Stimulated activated CD4-positive, alpha-beta T cell treated with anti-CD3 and anti-CD28 coated beads, Interleukin-4, amount 100 ng/mL, for 1 hour (primary cell): Measurements from ENCODE around the gene CFAP410.

Experiments
- DNase-seq: peaks from one replicate; pipeline ENCODE4 v3.0.0-alpha.2; 2020

Gene CFAP410

DNA sequence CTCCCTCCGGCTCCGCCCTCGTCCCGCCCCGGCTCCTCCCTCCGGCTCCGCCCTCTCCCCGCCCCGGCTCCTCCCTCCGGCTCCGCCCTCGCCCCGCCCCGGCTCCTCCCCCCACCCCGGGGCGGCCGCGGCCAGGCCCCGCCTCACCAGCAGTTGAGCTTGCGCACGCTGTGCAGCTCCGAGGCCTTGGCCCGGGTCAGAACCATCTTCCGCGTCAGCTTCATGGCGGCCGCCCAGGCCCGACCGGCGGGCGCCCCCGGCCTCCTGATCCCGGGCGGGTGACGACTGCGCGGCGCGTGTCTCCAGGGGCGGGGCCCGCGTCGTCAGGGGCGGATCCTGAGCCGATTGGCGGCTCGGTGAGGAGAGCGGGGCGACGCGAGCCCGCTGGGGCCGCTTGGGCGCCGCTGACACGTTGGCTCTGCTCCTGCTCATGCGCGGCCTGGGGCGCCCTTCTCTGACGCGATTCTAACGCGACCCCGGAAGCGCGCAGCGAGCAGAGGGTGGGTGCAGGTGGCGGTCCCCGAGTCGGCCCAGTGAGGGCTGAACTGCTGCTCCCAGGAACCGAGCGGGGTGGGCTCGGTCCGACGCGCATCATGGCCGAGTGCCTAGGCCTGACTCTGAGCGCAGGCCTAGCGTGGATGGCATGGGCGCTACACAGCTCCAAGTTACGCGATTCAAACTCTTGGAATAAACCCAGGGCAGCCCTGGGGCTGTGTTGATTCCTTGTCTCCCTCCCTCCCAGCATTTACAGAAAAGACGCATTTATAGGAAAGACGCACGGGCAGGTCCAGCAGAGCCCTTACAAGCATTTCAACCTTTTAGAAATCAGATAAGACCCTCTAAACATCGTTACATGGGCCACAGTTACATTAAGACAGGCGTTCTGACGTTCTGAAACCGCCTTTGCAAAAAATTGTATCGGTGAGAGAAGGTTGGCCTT, at the start of gene CFAP410:
Gene CFAP410, minus strand, starts transcription at position 420 of the 940 bp plus-strand sequence. Its CDS starts 196 bp downstream, at position 224.
- peak; percentile 95 for DNase-seq

DNA sequence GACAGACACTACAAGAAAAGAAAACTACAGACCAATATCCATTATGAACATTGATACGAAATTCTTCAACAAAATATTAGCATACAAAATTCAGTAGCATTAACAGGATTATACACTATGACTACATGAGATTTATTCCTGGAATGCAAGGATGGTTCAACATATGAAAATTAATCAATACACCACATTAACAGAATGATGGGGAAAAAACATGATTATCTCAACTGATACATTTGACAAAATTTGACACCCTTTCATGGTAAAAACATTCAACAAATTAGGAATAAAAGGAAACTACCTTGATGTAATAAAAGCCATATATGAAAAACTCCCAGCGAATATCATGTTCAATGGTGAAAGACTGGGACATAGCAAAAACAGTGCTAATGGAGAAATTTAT, 45.8 kb upstream of the CFAP410 start:
- no peak for DNase-seq

DNA sequence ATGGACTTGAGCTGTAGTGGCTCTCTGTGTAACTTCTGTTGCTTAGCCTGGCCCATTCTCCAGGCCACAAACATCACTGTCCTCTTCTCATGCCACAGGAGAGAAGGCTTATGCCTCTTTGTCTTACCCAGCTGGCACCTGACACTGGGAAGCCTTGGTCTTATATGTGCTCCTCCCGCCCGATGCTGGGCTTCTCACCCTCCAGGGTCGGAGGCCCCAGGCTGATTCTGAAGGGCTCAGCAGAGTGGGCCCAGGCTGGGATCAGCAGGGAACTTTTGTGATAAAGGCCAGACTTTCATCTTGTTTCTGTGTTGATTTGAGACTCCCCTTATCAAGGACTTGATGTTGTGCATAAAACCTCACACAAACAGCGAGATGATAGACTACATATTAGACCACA, 44.0 kb upstream of the CFAP410 start:
- no peak for DNase-seq

DNA sequence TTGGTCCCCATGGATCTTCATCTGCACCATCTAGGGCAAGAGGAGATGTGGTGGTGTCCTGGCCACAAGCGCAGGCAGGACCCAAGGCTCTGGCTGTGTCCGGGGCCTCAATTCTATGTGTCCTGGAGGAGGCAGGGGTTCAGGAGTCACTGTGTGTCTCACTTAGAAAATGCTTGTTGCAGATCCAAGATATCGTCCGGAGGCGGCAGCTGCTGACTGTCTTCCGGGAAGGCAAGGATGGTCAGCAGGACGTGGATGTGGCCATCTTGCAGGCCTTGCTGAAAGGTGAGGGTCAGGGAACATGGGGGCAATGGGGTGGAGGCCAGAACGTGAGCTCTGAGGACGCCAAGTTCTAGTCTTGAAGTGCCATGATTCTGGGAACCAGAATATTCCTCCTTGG, 43.3 kb upstream of the CFAP410 start:
- no peak for DNase-seq

DNA sequence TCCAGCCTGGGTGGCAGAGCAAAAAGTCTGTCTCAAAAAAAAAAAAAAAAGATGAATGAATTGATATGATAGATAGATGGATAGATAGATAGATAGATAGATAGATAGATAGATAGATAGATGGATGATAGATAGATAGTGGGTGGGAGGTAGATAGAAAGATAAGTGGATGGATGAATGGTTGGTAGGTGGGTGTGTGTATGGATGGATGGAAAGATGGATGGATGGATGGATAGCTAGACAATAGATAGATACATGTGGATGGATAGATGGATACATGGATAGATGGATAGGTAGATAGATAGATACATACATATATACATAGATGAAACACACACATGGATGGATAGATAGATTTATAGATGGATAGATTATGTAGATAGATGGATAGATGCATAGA, 42.7 kb upstream of the CFAP410 start:
- no peak for DNase-seq

DNA sequence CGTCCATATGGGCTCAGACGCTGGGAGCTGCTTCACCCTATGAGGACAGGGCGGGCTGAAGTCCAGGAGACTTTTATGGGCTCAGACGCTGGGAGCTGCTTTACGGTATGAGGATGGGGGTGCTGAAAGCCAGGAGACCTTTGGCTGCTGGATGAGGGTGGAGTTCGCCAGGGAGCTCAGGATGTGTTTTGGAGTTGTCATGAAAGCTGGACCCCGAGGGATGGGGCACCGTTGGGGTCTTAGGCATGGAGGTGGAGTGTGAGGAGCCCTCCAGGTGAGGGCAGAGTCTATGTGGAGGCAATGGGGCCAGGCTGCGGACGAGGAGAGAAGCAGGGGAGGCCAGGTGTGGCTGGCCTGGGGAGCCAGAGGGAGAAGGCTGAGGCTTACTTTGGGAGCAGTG, 41.7 kb upstream of the CFAP410 start:
- no peak for DNase-seq

DNA sequence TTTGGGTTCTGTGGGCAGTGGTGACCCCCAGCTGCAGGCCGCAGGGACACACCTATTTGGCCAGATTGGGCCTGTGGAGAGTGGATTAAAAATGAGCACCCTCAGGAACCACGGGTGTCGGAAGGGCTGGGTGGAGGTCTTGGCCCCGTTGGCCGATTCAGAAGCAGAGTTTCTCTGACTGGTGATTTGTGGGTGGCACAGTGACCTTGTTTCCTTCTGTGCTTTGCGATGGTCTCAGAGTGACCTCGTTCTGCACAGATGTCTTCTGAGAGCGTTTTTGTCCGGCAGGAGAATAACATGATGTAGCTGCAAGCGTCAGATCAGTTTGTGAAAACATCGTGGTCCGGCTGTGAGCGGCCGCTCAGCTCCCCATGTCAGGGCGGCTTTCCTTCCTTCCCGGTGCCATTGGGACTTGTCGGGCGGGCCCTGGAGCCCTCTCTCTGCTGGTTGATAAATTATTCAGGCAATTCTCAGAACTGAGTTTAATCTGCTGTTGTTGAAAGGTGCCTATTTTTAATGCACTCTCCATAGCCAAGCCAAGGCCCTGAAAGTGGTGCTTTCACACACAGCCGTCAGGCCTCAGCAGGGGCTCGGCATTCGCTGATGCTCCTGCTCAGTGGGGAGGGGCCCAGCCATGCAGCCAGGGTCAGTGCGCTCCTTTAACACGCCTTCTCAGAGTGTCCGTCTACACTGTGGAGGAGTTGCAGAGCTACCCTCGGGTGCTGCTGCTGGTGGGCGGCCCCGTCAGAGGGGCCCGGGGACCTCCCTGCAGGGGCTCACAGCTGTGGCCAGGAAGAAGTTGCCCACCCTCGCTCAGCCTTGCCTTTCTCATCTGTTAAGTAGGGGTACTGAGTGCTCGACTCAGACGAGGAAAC, 41.0 kb upstream of the CFAP410 start:
- DNase-seq: no peak

DNA sequence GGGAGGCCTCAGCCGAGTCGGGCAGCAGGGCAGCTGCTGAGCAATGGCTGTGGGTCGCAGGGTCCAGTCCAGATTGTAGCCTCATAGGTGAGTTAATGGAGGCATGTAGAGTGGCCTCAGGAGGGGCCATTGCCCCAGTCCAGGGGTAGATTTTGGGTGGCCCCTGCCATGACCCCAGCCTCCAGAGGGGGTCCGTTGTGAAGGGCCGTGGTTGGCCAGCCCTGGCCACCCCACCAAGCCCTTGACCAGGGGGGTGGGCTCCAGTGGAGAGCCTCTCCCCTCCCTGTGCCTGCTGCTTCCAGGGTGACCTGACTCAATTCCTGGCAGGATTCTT, 40.3 kb upstream of the CFAP410 start:
- DNase-seq: no peak

DNA sequence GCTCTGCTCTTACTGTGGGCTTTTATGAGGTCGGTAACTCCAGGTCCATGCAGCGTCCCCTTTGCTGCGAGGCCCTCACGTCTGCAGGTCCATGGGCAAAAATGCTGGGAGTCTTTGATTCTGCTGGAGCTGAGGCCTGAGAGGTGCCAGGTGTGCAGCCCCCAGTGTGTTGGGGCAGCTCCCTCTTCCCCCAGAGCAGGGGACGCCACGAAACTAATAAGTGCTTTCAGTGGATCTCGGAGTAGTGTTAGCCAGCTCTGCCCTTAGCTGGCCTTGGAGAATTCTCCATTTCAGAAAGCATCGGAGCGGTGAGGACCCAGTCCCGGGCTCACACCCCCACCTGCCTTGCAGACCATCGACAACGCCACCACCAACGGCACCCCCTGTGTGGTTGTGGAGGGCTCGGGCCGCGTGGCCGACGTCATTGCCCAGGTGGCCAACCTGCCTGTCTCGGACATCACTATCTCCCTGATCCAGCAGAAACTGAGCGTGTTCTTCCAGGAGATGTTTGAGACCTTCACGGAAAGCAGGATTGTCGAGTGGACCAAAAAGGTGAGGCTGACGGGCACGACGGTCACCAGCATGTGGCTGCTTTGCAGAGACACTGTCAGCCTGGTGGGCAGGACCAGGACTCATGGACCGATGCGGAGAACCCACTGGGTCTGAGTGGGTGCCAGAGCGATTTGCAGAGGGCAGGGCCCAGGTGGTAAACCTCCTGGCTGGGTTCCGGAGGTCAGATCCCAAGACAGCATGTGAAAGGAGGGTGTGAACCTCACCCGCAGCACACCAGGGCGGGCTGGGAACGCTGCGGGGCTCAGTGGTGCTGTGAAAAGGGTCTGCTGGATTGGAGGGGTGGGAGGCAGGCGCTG, 39.7 kb upstream of the CFAP410 start:
- no peak for DNase-seq

DNA sequence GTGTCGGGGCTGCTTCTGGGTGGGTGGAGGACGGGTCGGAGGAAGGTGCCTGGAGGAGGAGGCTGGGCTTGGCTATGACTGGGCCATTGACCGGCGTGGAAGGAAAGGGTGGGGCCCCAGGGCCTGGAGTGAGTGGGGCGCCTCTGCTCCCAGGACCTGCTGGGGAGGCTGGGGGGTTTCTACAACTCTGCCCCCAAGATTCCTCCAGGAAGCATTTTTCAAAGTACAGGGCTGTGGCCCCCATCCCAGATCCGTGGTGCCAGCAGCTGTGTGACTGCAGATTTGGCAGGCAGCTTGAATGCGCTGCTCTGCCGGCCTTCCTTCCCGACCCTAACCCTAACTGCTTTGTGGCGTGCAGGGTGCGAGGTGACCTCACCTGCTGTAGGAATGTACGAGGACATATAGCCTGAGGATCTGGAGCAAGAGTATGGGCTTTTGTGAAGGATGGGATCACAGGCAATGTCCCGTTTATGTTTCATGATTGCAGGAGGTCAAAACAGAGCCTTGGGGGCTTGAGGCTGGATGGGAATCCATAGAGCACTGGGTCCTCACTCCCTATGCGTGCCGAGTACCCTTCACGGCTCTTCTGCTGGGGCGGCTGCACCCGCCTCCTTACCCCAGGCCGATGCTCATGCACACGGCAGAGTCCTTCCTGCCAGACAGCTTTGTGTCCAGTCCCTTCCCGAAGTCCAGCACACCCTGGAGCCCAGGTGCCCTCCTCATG, 38.9 kb upstream of the CFAP410 start:
- DNase-seq: no peak

DNA sequence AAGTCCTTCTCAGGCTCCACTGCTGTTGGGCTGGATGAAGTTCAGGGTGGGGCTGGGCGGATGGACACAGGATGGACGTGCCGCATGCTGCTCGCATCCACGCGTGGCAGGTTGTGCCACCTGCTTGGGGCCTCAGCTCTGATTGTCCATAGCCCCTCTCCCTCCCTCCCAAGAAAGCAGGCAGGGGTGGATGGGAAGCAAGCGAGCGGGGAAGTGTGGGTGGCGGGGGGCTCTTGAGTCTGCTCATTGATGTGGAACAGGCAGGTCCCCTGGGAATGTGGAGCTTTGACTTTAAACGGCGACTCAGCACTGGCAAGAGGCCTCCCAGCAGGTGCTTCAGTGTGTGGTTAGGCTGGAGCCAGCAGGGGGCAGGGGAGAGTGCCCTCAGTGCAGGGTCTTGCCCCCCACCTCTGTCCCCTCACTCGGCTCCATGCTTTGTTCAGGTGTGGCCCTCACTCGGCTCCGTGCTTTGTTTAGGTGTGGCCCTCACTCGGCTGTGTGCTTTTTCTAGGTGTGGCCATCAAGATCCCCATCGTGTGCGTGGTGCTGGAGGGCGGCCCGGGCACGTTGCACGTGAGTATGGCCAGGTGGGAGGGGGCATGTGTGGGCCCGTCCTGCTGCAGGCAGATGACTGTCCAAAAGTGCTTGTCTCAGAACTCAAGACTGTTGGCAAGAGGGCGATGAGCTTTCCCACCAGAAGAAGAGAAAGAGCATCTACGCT, 38.2 kb upstream of the CFAP410 start:
- DNase-seq: no peak

DNA sequence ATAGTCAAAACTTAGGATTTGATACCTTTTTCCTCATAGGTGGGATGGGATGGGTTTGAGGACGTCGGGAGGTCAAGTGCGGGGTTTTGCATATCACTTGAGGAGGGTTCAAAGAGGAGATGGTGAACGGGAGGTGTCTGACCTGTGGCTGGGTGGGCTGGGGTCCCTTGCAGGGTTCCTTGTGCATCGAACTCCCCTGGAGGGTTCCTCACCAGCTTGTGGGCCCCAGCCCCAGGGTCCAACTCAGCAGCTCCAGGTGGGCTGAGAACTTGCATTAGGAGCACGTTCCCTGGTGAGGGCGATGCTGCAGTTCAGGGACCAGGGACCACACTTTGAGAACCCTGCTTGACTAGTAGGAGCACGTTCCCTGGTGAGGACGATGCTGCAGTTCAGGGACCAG, 37.4 kb upstream of the CFAP410 start:
- no peak for DNase-seq

DNA sequence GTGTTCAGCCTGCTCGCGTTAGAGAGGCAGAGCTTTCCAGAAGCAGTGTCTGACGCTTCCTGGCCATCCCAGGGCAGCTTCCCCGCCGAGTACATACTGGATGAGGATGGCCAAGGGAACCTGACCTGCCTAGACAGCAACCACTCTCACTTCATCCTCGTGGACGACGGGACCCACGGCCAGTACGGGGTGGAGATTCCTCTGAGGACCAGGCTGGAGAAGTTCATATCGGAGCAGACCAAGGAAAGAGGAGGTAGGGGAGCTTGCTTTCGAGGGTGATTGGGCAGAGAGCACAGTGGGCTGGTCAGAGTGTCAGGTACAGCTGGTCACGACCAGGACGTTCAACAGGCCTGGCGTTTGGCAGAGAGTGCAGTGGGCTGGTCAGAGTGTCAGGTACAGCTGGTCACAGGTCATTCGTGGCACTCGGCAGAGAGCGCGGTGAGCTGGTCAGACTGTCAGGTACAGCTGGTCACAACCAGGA, 36.6 kb upstream of the CFAP410 start:
- DNase-seq: no peak

DNA sequence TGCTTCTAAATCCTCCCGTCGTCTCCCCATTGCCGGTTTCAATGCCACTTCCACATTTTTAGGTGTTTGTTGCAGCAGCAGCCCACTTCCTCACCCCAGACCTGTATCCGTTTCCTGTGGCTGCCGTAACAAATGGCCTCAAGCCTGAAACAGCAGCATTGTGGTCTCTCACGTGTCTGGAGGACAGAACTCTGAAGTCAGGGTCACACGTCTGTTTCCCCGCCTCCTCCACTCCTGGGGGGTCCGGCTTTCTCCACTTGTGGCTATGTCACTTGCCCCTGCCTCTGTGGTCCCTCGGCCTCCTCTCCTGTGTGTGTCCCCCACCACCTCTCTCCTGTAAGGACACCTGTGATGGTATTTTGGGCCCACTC, 36.1 kb upstream of the CFAP410 start:
- DNase-seq: no peak

DNA sequence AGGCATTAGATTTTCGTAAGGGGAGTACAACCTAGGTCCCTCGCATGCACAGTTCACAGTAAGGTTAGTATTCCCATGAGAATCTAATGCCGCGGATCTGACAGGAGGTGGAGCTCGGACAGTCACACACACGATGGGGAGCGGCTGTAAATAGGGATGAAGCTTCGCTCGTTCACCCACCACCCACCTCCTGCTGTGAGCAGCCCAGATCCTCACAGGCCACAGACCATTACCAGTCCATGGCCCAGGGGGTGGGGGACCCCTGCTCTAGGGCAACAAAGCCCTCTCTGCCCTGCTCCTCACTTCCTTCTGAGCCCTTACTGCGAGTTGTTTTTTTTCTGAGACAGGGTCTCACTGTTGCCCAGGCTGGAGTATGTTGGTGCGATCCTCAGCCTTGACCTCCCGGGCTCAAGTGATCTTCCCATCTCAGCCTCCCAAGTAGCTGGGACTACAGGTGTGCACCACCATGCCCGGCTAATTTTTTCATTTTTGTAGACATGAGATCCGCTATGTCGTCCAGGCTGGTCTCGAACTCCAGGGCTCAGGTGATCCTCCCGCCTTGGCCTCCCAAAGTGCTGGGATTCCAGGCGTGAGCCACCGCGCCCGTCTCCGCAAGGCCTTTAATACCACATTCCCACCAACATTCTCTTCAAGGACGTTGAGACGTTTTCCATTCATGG, 35.6 kb upstream of the CFAP410 start:
- DNase-seq: no peak

DNA sequence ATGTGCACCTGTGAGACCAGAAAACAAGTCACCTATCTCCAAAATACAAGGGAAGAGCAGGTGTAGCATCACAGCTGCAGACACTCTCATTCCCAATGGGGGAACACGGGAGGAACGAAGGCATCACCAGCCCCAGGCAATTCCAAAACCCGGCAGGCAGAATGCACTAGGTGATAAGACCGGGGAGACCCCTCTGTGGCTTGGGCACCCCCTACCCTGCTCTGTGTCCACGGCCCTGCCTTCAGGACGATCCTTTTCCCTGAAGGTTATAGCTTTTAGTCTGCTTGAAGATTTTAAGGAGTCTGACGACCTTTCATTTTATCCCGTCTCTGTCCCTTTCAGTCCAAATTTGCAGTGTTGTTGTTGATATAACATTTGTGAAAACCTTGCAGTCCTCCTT, 33.4 kb upstream of the CFAP410 start:
- no peak for DNase-seq

DNA sequence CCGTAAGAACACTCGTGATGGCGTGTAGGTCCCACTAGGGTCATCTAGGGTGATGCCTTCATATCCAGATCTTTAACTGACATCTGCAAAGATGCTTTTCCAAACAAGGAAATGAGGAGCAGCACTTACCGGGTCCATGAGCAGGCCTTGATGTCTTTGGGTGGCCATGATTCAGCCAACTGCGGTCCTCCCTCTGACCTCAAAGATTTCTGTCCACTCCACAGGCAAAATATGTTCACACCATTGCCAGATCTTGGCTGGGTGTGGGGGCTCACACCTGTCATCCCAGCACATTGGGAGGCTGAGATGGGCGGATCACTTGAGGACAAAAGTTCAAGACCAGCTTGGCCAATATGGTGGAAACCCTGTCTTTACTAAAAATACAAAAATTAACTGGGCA, 32.4 kb upstream of the CFAP410 start:
- no peak for DNase-seq

DNA sequence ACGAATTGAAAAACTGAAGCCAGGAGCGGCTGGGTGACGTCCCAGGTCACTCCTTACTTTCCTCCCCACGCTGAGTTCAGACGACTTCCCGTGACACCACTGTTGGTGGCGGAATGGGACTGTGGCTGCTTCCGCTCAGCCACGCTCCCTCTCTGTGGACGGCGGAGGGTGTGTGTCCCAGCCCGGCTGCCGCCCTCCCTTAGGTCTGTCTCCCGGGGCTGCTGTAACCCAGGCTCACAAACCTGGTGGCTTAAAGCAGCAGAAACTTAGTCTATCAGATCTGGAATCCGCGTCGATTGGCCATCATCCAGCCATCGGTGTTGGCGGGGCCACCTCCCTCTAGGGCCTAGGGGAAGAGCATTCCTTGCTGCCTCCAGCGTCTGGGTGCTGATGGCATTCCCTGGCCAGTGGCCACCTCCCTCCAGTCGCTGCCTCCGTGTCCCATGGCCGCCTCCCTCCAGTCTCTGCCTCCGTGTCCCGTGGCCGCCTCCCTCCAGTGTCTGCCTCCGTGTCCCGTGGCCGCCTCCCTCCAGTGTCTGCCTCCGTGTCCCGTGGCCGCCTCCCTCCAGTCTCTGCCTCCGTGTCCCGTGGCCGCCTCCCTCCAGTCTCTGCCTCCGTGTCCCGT, 31.7 kb upstream of the CFAP410 start:
- DNase-seq: no peak

DNA sequence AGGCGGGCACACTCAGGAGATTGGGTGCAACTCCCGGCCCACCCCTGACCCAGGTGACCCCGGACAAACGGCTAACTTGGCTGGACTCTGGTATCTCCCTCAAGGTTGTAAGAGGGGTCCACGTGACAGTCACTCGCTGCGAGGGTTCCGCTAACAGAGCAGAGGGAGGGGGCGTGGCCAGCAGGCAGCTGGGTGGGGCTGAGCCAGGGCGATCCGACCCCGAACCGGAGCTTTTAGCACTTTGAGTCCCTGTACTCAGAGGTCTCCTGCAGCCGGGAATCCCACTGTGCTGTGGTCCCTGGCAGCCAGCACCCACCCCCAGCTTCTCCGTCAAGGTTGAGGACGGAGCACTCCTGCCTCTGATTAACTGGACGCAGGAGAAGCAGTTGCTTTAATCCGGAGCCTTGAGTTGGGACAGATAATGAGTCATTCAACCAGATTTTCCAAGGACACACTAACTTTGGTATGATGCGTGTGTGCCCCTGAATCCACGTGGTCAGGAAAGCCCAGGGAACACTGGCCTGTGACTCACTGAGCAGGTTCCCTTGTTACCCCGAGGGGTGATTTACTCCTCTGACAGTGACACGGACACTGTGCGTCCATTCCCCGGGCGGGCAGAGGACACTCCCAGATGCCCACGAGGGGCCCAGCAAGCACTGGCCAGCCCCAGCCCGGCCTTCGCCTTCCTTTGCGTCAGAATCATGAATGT, 31.0 kb upstream of the CFAP410 start:
- no peak for DNase-seq
